Measurements from ENCODE around the gene TUBGCP3. TPM values are rescaled to one million over a fixed set of nuclear protein-coding genes. Genes with fewer than 3 reads are reported as not detected.

TUBGCP3 gene
- total and polyA plus RNA-seq, 9 of the 15 experiments (the other 6 are each of a cell fraction or from before 2014, with no cell fraction given) = 3.0 to 24.8 (median 15.2) TPM

DNA sequence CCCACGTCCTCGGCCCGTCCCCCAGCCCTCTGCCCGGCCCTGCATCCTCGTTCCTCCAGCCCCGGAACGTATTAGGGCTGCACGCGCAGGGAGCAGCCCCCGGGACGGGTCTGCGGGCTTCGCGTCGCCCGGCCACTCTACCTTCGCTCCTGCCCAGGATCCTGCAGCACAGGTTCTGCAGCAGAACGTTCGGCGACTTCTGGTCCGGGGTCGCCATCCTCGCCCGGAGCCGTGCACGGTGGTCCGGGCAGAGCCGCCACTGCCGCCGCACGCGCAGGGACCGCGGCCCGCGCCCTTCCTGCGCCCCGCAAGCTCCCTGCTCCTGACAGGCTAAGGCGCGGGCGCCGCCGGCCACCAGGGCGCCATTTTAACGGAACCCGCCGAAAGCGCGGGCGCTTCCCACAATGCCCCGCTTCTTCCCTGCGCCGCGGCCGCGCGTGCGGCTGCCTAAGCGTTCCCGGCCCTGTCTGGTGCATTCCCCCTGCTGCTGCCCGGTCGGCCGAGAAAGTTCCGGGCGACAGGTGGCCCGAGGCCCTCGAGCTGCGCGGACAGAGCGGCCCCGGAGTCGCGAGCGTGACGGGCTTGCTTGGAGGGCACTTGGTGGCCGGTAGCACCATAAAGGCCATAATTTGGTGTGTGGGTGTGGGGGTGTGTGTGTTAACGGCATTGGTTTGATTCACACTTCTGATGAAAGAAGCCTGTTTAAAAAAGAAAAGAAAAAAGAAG, at the start of gene TUBGCP3 (continued):
- TF ChIP-seq ZFP91 (CRISPR knock-in tag; IDR thresholded peaks at IDR 0.05) (no peak), CHD1 (IDR thresholded peaks at IDR 0.05; ENCODE audit: low read length) (peak; percentile 89), UBTF (IDR thresholded peaks at IDR 0.05; ENCODE audit: borderline replicate concordance in 1 of 2, low read depth in 2 of 2, low read length in 2 of 2) (0 out of 4 replicates have a peak, but pooled peaks have one; percentile 72 to 76), TOE1 (IDR thresholded peaks at IDR 0.05; ENCODE audit: borderline replicate concordance) (peak; percentile 20; the same call in 1 of the 2 replicates), TOE1 (CRISPR knock-in tag; IDR thresholded peaks at IDR 0.05; ENCODE audit: borderline replicate concordance, low read depth) (no peak), NR4A1 (CRISPR knock-in tag; IDR thresholded peaks at IDR 0.05) (no peak), NR4A1 (tag; IDR thresholded peaks at IDR 0.05) (peak; percentile 77), RERE (CRISPR knock-in tag; IDR thresholded peaks at IDR 0.05; ENCODE audit: borderline replicate concordance) (no peak), ZNF766 (CRISPR knock-in tag; conservative IDR thresholded peaks at IDR 0.05) (peak; percentile 68), XRCC3 (IDR thresholded peaks at IDR 0.05) (no peak), ZNF140 (CRISPR knock-in tag; IDR thresholded peaks at IDR 0.05) (no peak), ZBTB1 (CRISPR knock-in tag; IDR thresholded peaks at IDR 0.05; ENCODE audit: borderline replicate concordance, low read depth) (no peak; the same call in 1 of the 2 replicates), FOS (IDR thresholded peaks at IDR 0.05; ENCODE audit: extremely low read depth, insufficient read length) (no peak), SMARCC2 (IDR thresholded peaks at IDR 0.05; ENCODE audit: low read depth) (no peak)
- TF ChIP-seq, protein P1, sequence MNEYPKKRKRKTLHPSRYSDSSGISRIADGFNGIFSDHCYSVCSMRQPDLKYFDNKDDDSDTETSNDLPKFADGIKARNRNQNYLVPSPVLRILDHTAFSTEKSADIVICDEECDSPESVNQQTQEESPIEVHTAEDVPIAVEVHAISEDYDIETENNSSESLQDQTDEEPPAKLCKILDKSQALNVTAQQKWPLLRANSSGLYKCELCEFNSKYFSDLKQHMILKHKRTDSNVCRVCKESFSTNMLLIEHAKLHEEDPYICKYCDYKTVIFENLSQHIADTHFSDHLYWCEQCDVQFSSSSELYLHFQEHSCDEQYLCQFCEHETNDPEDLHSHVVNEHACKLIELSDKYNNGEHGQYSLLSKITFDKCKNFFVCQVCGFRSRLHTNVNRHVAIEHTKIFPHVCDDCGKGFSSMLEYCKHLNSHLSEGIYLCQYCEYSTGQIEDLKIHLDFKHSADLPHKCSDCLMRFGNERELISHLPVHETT (CRISPR knock-in tag; conservative IDR thresholded peaks at IDR 0.05 in 1 of 2, IDR thresholded peaks at IDR 0.05 in 1 of 2) = peak in 1 of 2 experiments; percentile 97; a peak in 2 of 4 replicates
